OCI-LY3 (cell line): Measurements from ENCODE around the gene NRSN2.
A peak's percentile ranks its signal among the peaks of the same experiment; 100 is the strongest.
"Not testable (repeated sequence)": the region's sequence is repeated elsewhere in the genome, so short reads cannot be mapped to it uniquely, and the experiment has no call there.

Source experiments
- H2AFZ ChIP-seq: fragments of 200-600, 300-600 bp; shearing (Covaris generic); 2 replicates; pipeline ENCODE4 v1.6.0; 2014; ENCODE audit warnings: antibody characterized with exemption, low read depth, low read length
- H3K27ac ChIP-seq: fragments of 200-600, 300-600 bp; sonication (generic); 2 replicates; pipeline ENCODE4 v1.5.1; 2014; ENCODE audit warnings: mild to moderate bottlenecking, low read length, moderate library complexity, mixed read lengths
- H3K27me3 ChIP-seq: fragments of 200-600, 300-600 bp; sonication (generic); 2 replicates; pipeline ENCODE4 v1.6.1; 2014; ENCODE audit warnings: low read depth, low read length, mixed read lengths
- H3K36me3 ChIP-seq: fragments of 200-600, 300-600 bp; sonication (generic); replicated peaks from 2 replicates; pipeline ENCODE3; 2014; ENCODE audit warnings: low read depth, low read length, mixed read lengths
- H3K4me1 ChIP-seq: fragments of 300-600, 200-600 bp; sonication (generic); 2 replicates; pipeline ENCODE4 v1.6.1; 2014; ENCODE audit warnings: low read length, mixed read lengths
- H3K4me2 ChIP-seq: fragments of 200-600, 300-600 bp; sonication (generic); 2 replicates; pipeline ENCODE4 v1.6.1; 2014; ENCODE audit warnings: low read length, mixed read lengths
- H3K4me3 ChIP-seq: fragments of 300-600, 200-600 bp; sonication (generic); 2 replicates; pipeline ENCODE4 v1.5.1; 2014; ENCODE audit warnings: antibody characterized with exemption, mild to moderate bottlenecking, low read length, moderate library complexity
- H3K79me2 ChIP-seq: fragments of 300-600, 200-600 bp; shearing (Covaris generic); 2 replicates; pipeline ENCODE4 v1.6.1; 2014; ENCODE audit warnings: mild to moderate bottlenecking, low read length, mixed read lengths
- H3K9ac ChIP-seq: fragments of 300-600, 200-600 bp; shearing (Covaris generic); 2 replicates; pipeline ENCODE4 v1.6.0; 2014; ENCODE audit warnings: mild to moderate bottlenecking, low read length, moderate library complexity
- H3K9me3 ChIP-seq: fragments of 200-600, 300-600 bp; shearing (Covaris generic); 2 replicates; pipeline ENCODE4 v1.6.1; 2014; ENCODE audit warnings: low read length, mixed read lengths; ENCODE audit not compliant: insufficient read depth
- H4K20me1 ChIP-seq: fragments of 200-600, 300-600 bp; sonication (generic); 2 replicates; pipeline ENCODE4 v1.6.1; 2016; ENCODE audit warnings: low read length, mixed read lengths; ENCODE audit not compliant: insufficient read depth
- CTCF ChIP-seq: fragments of 200-600, 300-600 bp; sonication (generic); IDR thresholded peaks from 2 replicates; pipeline ENCODE4 v1.5.1; 2014; ENCODE audit warnings: antibody characterized with exemption, low read length, low read depth
- EZH2phosphoT487 ChIP-seq: fragments of 200-600 bp; shearing (Covaris generic); IDR thresholded peaks from 2 replicates; pipeline ENCODE4 v1.6.1; 2018; ENCODE audit warnings: antibody characterized with exemption, mixed run types, low read depth

Gene NRSN2

GRCh38 chr20:330233-331149 lies 16.4 kb upstream of the NRSN2 start:
- Histone ChIP-seq H3K9me3 (no peaks in the 10 kb centered on the region), H3K27me3 (no peaks in the 10 kb centered on the region), H3K4me3 (no peak overlapping the region), H3K27ac (no peak overlapping the region), H3K79me2 (peaks cover 30% of the 10 kb centered on the region), H3K9ac (no peak overlapping the region), H2AFZ (no peak overlapping the region), H3K36me3 (peaks cover 8% of the 10 kb centered on the region), H3K4me1 (peaks cover 22% of the 10 kb centered on the region), H3K4me2 (peak overlapping the region; percentile 26; the same call in 1 of the 2 replicates), H4K20me1 (peaks cover 35% of the 10 kb centered on the region)
- TF ChIP-seq EZH2phosphoT487 (no peak), CTCF (peak; percentile 94)

DNA sequence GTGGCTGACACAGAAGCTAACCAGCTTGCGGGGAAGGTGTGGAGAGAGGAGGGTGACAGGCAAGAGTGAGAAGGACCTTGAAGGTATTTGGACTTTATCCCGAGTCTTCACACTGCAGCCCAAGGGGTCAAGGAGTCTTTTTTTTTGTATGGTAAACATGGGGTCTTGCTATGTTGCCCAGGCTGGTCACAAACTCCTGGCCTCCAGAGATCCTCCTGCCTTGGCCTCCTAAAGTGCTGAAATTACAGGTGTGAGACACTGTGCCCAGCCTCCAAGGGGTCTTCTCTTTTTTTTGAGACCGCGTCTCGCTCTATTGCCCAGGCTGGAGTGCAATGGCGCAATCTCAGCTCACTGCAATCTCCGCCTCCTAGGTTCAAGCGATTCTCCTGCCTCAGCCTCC lies 12.3 kb upstream of the NRSN2 start:
- no peaks in the 10 kb centered on the region for H3K27me3 ChIP-seq
- TF ChIP-seq EZH2phosphoT487 (no peak), CTCF (no peak)
- no peak overlapping the region for H3K4me3 ChIP-seq
- H3K79me2 ChIP-seq: no peaks in the 10 kb centered on the region
- H2AFZ ChIP-seq: no peak overlapping the region
- no peak overlapping the region for H3K27ac ChIP-seq
- peaks cover 27% of the 10 kb centered on the region for H3K4me1 ChIP-seq
- no peaks in the 10 kb centered on the region for H3K9me3 ChIP-seq
- H3K9ac ChIP-seq: no peak overlapping the region
- H3K4me2 ChIP-seq: no peak overlapping the region
- peaks cover 2% of the 10 kb centered on the region for H3K36me3 ChIP-seq
- H4K20me1 ChIP-seq: peaks cover 13% of the 10 kb centered on the region

- not testable (repeated sequence) for H3K27me3 ChIP-seq, H3K79me2 ChIP-seq, H3K9me3 ChIP-seq, H4K20me1 ChIP-seq, H3K36me3 ChIP-seq, H3K4me2 ChIP-seq, H2AFZ ChIP-seq, H3K27ac ChIP-seq, H3K9ac ChIP-seq, H3K4me3 ChIP-seq
- peaks cover 18% of the 10 kb centered on the region for H3K4me1 ChIP-seq
Observed at GRCh38 chr20:336040-336439, 10.9 kb upstream of the NRSN2 start.

DNA sequence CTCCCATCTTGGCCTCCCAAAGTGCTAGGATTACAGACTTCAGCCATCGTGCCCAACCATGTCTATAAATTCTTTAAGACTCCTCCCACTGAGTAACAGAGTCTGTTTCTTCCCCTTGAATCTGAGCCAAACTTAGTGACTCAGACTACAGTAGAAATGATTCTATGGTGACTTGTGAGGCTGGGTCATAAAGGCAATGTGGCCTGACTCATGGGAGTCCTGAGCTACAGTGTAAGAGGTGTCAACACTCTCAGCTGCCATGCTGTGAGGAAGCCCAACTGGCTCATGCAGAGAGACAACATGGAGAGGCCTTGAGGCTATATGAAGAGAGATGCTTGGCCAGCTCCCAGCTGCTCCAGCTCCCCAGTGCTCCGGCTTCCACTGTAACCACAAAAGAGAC lies 5.2 kb upstream of the NRSN2 start:
- H3K27ac ChIP-seq: no peak overlapping the region
- no peak overlapping the region for H3K9ac ChIP-seq
- no peak overlapping the region for H2AFZ ChIP-seq
- H3K27me3 ChIP-seq: no peaks in the 10 kb centered on the region
- H3K4me1 ChIP-seq: peaks cover 23% of the 10 kb centered on the region
- H3K9me3 ChIP-seq: no peaks in the 10 kb centered on the region
- no peaks in the 10 kb centered on the region for H4K20me1 ChIP-seq
- H3K79me2 ChIP-seq: no peaks in the 10 kb centered on the region
- H3K4me2 ChIP-seq: no peak overlapping the region
- H3K36me3 ChIP-seq: peaks cover 4% of the 10 kb centered on the region
- TF ChIP-seq CTCF (no peak), EZH2phosphoT487 (no peak)
- no peak overlapping the region for H3K4me3 ChIP-seq
